ENCODE results near the gene ATG16L1. TPM values are rescaled to one million over a fixed set of nuclear protein-coding genes. Genes with fewer than 3 reads are reported as not detected.

ATG16L1 gene
- total and polyA plus RNA-seq, 11 donors = 7.0 to 26.7 (median 15.8) TPM

DNA sequence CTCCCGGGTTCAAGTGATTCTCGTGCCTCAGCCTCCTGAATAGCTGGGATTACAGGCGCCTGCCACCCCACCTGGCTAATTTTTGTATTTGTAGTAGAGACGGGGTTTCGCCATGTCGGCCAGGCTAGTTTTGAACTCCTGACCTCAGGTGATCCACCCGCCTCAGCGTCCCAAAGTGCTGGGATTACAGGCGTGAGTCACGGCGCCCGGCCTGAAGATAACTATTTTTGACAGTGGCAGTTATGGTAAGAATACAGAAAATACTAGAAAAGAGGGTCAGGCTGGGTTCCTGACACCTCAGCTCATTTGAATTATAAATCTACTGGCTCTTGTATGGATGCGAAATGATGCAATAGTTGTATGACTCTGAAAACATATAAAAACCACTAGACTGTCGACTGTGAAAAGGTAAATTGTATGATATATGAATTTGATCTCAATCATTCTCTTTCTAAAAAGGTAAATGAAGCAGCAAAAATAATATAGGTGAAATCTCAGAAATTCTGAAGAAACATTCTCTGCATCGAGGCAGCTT lies 91.8 kb downstream of the ATG16L1 start:
- intact Hi-C loops (cut with DNase I) = no loop called here
- TF ChIP-seq, protein P1, sequence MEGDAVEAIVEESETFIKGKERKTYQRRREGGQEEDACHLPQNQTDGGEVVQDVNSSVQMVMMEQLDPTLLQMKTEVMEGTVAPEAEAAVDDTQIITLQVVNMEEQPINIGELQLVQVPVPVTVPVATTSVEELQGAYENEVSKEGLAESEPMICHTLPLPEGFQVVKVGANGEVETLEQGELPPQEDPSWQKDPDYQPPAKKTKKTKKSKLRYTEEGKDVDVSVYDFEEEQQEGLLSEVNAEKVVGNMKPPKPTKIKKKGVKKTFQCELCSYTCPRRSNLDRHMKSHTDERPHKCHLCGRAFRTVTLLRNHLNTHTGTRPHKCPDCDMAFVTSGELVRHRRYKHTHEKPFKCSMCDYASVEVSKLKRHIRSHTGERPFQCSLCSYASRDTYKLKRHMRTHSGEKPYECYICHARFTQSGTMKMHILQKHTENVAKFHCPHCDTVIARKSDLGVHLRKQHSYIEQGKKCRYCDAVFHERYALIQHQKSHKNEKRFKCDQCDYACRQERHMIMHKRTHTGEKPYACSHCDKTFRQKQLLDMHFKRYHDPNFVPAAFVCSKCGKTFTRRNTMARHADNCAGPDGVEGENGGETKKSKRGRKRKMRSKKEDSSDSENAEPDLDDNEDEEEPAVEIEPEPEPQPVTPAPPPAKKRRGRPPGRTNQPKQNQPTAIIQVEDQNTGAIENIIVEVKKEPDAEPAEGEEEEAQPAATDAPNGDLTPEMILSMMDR (IDR thresholded peaks at IDR 0.05) = no peak
- TF ChIP-seq POLR2A (IDR thresholded peaks at IDR 0.05) = no peak

More for the DNA sequence above, 91.8 kb downstream of the ATG16L1 start:
- DNase-seq (no peak), ATAC-seq (no peak)
- H3K27me3 ChIP-seq = no peaks in the 10 kb centered on the region
- H3K4me3 ChIP-seq = no peak overlapping the region
- no peaks in the 10 kb centered on the region for H3K36me3 ChIP-seq
- WGBS, 4 donors = 91 to 95% (median 94%) methylated on average over 14 to 15 of the region's 15 CpGs
- H3K27ac ChIP-seq = no peak overlapping the region
- peaks cover 0 to 8% (median 0%) of the 10 kb centered on the region in 12 donors for H3K4me1 ChIP-seq
- H3K9me3 ChIP-seq = peaks cover 0 to 3% (median 0%) of the 10 kb centered on the region in 12 donors

Other genes starting within 250 kb of the ATG16L1 start
- under 1 TPM in 5 of 9 donors, not detected in 4; 0.19 to 0.62 (median 0.56) TPM for gene NGEF, start 238.4 kb upstream of the ATG16L1 start, total RNA-seq
- under 1 TPM; 0.15 to 0.42 TPM for gene NGEF, start 238.4 kb upstream of the ATG16L1 start, polyA plus RNA-seq
- not detected for gene NEU2, start 219.0 kb upstream of the ATG16L1 start, total RNA-seq
- gene NEU2, start 219.0 kb upstream of the ATG16L1 start, polyA plus RNA-seq = not detected
- 10 to 100 TPM in 2 of 9 donors, 1 to 10 TPM in 7; 2.8 to 29.1 (median 5.1) TPM for gene INPP5D, start 191.3 kb upstream of the ATG16L1 start, total RNA-seq
- 1 to 10 TPM; 3.6 to 4.1 TPM for gene INPP5D, start 191.3 kb upstream of the ATG16L1 start, polyA plus RNA-seq
- gene SAG, start 56.1 kb downstream of the ATG16L1 start, total RNA-seq = 1 to 10 TPM in 1 of 9 donors, not detected in 8; 1.4 TPM
- not detected for gene SAG, start 56.1 kb downstream of the ATG16L1 start, polyA plus RNA-seq
- 10 to 100 TPM; 15.5 to 67.3 (median 42.8) TPM for gene DGKD, start 102.8 kb downstream of the ATG16L1 start, total RNA-seq
- 10 to 100 TPM; 51.2 to 88.6 TPM for gene DGKD, start 102.8 kb downstream of the ATG16L1 start, polyA plus RNA-seq

Measured in heart left ventricle (tissue), 16 donors.